ENCODE data around the gene SPATA16.

- TF ChIP-seq CTCF (IDR thresholded peaks at IDR 0.05) = no peak
- TF ChIP-seq EP300 (IDR thresholded peaks at IDR 0.05) = no peak
Measured at GRCh38 chr3:172868582-172869200, 272.3 kb downstream of the SPATA16 start.

All from suprapubic skin (tissue), 3 donors.